Heart left ventricle (tissue), 16 donors: ENCODE measurements around the gene TUBB2A. TPM values are rescaled to one million over a fixed set of nuclear protein-coding genes. Genes with fewer than 3 reads are reported as not detected.

ENCODE experiments used
- ATAC-seq, 4 donors: fragments of 200-7000 bp; cut with Tn5 transposase; one replicate each; pipeline ENCODE4 v1.9.1; 2020 to 2022; ENCODE audit warnings: moderate library complexity in 4 of 4, mild to moderate bottlenecking in 3 of 4, moderate number of reproducible peaks in 1 of 4
- DNase-seq, 5 donors: peaks; one replicate each; pipeline ENCODE4 v3.0.0-alpha.2; 2020
- H3K27ac ChIP-seq, 12 donors: fragments of 200-600 bp; sonication (generic) in 4 of 12; one replicate each; pipeline versions ENCODE4 v1.5.0 to v1.8.0; 2016 to 2022; ENCODE audit warnings: mild to moderate bottlenecking in 2 of 12
- H3K27me3 ChIP-seq, 9 donors: fragments of 200-600 bp; sonication (generic) in 2 of 9; one replicate each; pipeline versions ENCODE4 v1.5.1 to v1.8.0; 2016 to 2022; ENCODE audit warnings: mild to moderate bottlenecking in 3 of 9
- H3K36me3 ChIP-seq, 9 donors: fragments of 200-600 bp; sonication (generic) in 2 of 9; one replicate each; pipeline versions ENCODE4 v1.5.0 to v1.8.0; 2018 to 2022; ENCODE audit warnings: mild to moderate bottlenecking in 2 of 9
- H3K4me1 ChIP-seq, 12 donors: fragments of 200-600 bp; sonication (generic) in 4 of 12; one replicate each; pipeline versions ENCODE4 v1.5.0 to v1.8.0; 2016 to 2022; ENCODE audit warnings: mild to moderate bottlenecking in 3 of 12
- H3K4me3 ChIP-seq, 12 donors: fragments of 200-600 bp; sonication (generic) in 4 of 12; one replicate each; pipeline versions ENCODE4 v1.5.0 to v1.8.0; 2017 to 2022; ENCODE audit warnings: mild to moderate bottlenecking in 9 of 12, moderate library complexity in 4 of 12
- H3K9me3 ChIP-seq, 12 donors: fragments of 200-600 bp; sonication (generic) in 4 of 12; one replicate each; pipeline versions ENCODE4 v1.5.0 to v1.8.0; 2016 to 2022; ENCODE audit warnings: mild to moderate bottlenecking in 1 of 12
- CTCF ChIP-seq, 12 donors: fragments of 200-600 bp; sonication (generic) in 4 of 12; IDR thresholded peaks; one replicate each; pipeline versions ENCODE4 v1.5.0 to v1.8.0; 2018 to 2022; ENCODE audit warnings: antibody characterized with exemption in 12 of 12, mild to moderate bottlenecking in 5 of 12
- POLR2A ChIP-seq, 2 donors: fragments of 450-650 bp; IDR thresholded peaks; one replicate each; pipeline ENCODE4 v1.6.1; 2017; ENCODE audit warnings: antibody characterized with exemption in 2 of 2, mild to moderate bottlenecking in 2 of 2, moderate library complexity in 2 of 2
- WGBS, 4 donors: extraction: QIAGEN DNeasy Blood & Tissue Kit in 2 of 4; methylation state at CpG; one replicate each; pipeline versions ENCODE4 v1.1.5 to v1.1.7; 2013 to 2018; 5-methylcytosine and 5-hydroxymethylcytosine counted together
- intact Hi-C, 10 donors: fragments of 100-400 bp; cut with DNase I; formaldehyde crosslinking; loops; one replicate each; pipeline versions ENCODE4 v1.11.1 to v1.14.2; 2022
- polyA plus RNA-seq, 2 donors: library from polyadenylated mRNA; stranded (reverse); fragments of 200-250 nt; gene quantifications; one replicate each; pipeline ENCODE4 v1.2.3, GENCODE V29; 2013
- total RNA-seq, 9 donors: library from RNA; depleted of rRNA in 2 of 9; stranded (reverse); fragments of >200 nt in 2 of 9; fragmentation: NEBNext Ultra II Directional in 3 of 9; extraction: Animal tissue kit (Norgen Biotek cat#: 25700) in 3 of 9; gene quantifications; one replicate each; pipeline versions ENCODE4 v1.1.0 to v1.2.4, GENCODE V29; 2016 to 2023
- donor health status: ischemic (EF 13 %, LVEDD 7.1; RV severe dilation, severe dysfunction).
- donor health status: healthy with polysubstance abuse.
- donor health status: DM: no; HTN: yes; CAD: no.
- donor health status: DM: no; HTN: no; CAD: no.
- donor health status: ischemic (EF 25% LVEDD 6.9; RV normal size, moderate dysfunction).
- donor health status: ischemic (EF 25% LVEDD 5.7; RV mildly dilated, moderate dysfunction).
- donor health status: healthy.
- donor health status: DM: yes; HTN: yes; CAD: no.
- donor health status: ischemic (EF 35%, LVEDD 5.7; RV mildly dilated, moderate dysfunction).
- donor health status: nonischemic (EF 11% LVEDD 7.7; RV severe dilation, severe dysfunction).
- donor health status: DM: yes; HTN: yes; CAD: no.
- donor health status: PGD.
- donor health status: ischemic (EF 29% LVEDD 5.4; RV normal size, mild dysfunction).
- donor health status: nonischemic (EF 23%, LVEDD 6.1; RV moderate dilation, normal function).

TUBB2A gene
- total and polyA plus RNA-seq, 11 donors: 12.7 to 61.7 (median 26.0) TPM

DNA sequence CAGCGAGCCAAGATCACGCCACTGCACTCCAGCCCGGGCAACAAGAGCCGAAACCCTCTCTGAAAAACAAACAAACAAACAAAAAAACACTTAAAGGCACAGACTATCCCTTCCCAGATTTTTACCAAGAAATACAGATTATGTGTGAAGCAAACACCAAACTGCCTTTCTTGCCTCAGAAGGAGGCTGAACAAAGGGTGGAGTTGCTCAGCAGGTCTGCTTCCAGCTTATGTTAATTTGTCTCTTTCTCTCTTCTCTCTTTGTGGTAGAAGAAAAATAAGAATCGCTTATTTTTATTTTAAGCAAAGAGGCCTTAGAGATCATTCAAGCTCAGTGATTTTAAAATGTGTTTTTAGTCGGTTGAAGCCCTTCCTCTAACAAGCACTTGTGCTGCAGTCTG is 14.2 kb downstream of the TUBB2A start:
- H3K27me3 ChIP-seq: no peaks in the 10 kb centered on the region
- H3K4me1 ChIP-seq: peaks cover 0 to 22% (median 5%) of the 10 kb centered on the region in 12 donors
- DNase-seq (no peak), ATAC-seq (no peak)
- H3K36me3 ChIP-seq: peaks cover 0 to 71% (median 36%) of the 10 kb centered on the region in 9 donors
- H3K4me3 ChIP-seq: no peak overlapping the region
- H3K9me3 ChIP-seq: peaks cover 0 to 3% (median 0%) of the 10 kb centered on the region in 12 donors
- 89 to 93% (median 92%) methylated on average over 6 of the region's 6 CpGs for WGBS, 4 donors
- intact Hi-C loops: no loop called here
- H3K27ac ChIP-seq: no peak overlapping the region
- TF ChIP-seq CTCF (IDR thresholded peaks at IDR 0.05) (no peak), POLR2A (IDR thresholded peaks at IDR 0.05) (no peak)

DNA sequence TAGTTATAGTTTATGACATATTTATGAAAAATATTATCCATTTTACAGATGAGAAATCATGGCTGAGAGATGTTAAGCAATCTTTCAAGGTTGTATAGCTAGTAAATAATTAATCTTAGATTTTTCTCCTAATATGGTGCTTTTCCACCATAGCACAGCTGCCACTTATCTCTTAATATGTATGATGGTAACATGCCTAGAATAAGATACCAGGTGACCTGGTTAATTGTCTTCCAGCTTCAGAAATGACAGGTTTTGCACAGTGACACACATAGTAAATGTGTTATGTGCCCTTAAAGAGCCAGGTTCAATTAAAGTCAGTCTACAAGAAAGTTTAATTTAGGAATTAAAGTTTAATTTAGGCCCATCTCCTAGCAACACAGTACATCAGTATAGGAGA is 14.8 kb downstream of the TUBB2A start:
- TF ChIP-seq CTCF (IDR thresholded peaks at IDR 0.05) (no peak), POLR2A (IDR thresholded peaks at IDR 0.05) (no peak)
- H3K4me1 ChIP-seq: peaks cover 0 to 26% (median 5%) of the 10 kb centered on the region in 12 donors
- DNase-seq: no peak
- H3K4me3 ChIP-seq: no peak overlapping the region
- ATAC-seq: no peak
- H3K9me3 ChIP-seq: no peaks in the 10 kb centered on the region
- no peaks in the 10 kb centered on the region for H3K27me3 ChIP-seq
- intact Hi-C loops: no loop called here
- H3K36me3 ChIP-seq: peaks cover 0 to 71% (median 36%) of the 10 kb centered on the region in 9 donors
- H3K27ac ChIP-seq: no peak overlapping the region

GRCh38 chr6:3140201-3140600 is 17.1 kb downstream of the TUBB2A start:
- WGBS, 4 donors: 90 to 95% (median 92%) methylated on average over 20 of the region's 20 CpGs
- Histone ChIP-seq H3K4me3 (no peak overlapping the region), H3K36me3 (peaks cover 0 to 87% (median 35%) of the 10 kb centered on the region in 9 donors), H3K4me1 (peaks cover 0 to 26% (median 5%) of the 10 kb centered on the region in 12 donors), H3K27me3 (no peaks in the 10 kb centered on the region), H3K27ac (peak overlapping the region in 4 of 12 donors; percentile 56 to 67 (median 64)), H3K9me3 (no peaks in the 10 kb centered on the region)
- no peak for ATAC-seq
- intact Hi-C loops: no loop called here
- DNase-seq: no peak
- TF ChIP-seq POLR2A (IDR thresholded peaks at IDR 0.05) (no peak), CTCF (IDR thresholded peaks at IDR 0.05) (no peak)

GRCh38 chr6:3139090-3139903 is 18.0 kb downstream of the TUBB2A start:
- ATAC-seq: peak; percentile 72 to 94 (median 91)
- peak; percentile 62 to 77 (median 67) for DNase-seq
- 51 to 65% (median 54%) methylated on average over 14 of the region's 14 CpGs for WGBS, 4 donors
- peaks cover 0 to 89% (median 35%) of the 10 kb centered on the region in 9 donors for H3K36me3 ChIP-seq
- peaks cover 0 to 26% (median 5%) of the 10 kb centered on the region in 12 donors for H3K4me1 ChIP-seq
- no peaks in the 10 kb centered on the region for H3K27me3 ChIP-seq
- TF ChIP-seq CTCF (IDR thresholded peaks at IDR 0.05): no peak
- TF ChIP-seq POLR2A (IDR thresholded peaks at IDR 0.05): no peak
- intact Hi-C loops: loop anchor here in 1 of 10 donors (5.0 kb wide), 1 partner anchor 93 kb away; no protein-coding TSS in a partner anchor
- peak overlapping the region in 11 of 12 donors; percentile 20 to 75 (median 53) for H3K27ac ChIP-seq
- no peaks in the 10 kb centered on the region for H3K9me3 ChIP-seq
- H3K4me3 ChIP-seq: no peak overlapping the region
